Spleen (tissue), 11 donors: ENCODE results near the gene MYBPHL. TPM values are rescaled to one million over a fixed set of nuclear protein-coding genes. Genes with fewer than 3 reads are reported as not detected.

Source experiments
- DNase-seq: peaks from one replicate; pipeline ENCODE4 v3.0.0-alpha.2; 2020
- H3K27ac ChIP-seq, 8 donors: fragments of 200-600 bp; sonication (generic) in 7 of 8; 1 replicate in 4 of 8; 2 replicates in 4 of 8; pipeline versions ENCODE4 v1.5.0 to v1.8.0; 2016 to 2021; ENCODE audit warnings: inconsistent platforms in 4 of 8, mild to moderate bottlenecking in 4 of 8, moderate library complexity in 1 of 8
- H3K27me3 ChIP-seq, 7 donors: fragments of 200-600 bp; sonication (generic) in 6 of 7; replicated peaks in 1 of 7; 1 replicate in 4 of 7; 2 replicates in 3 of 7; pipeline versions ENCODE4 v1.5.0 to v1.8.0; 2016 to 2021; ENCODE audit warnings: inconsistent platforms in 3 of 7, mild to moderate bottlenecking in 1 of 7
- H3K36me3 ChIP-seq, 6 donors: fragments of 200-600 bp; sonication (generic) in 5 of 6; 1 replicate in 4 of 6; 2 replicates in 2 of 6; pipeline versions ENCODE4 v1.5.0 to v1.8.0; 2016 to 2021; ENCODE audit warnings: inconsistent platforms in 2 of 6
- H3K4me1 ChIP-seq, 6 donors: fragments of 200-600 bp; sonication (generic) in 5 of 6; 1 replicate in 3 of 6; 2 replicates in 3 of 6; pipeline versions ENCODE4 v1.5.0 to v1.8.0; 2016 to 2021; ENCODE audit warnings: inconsistent platforms in 3 of 6
- H3K4me3 ChIP-seq, 8 donors: fragments of 200-600 bp; sonication (generic) in 7 of 8; 1 replicate in 4 of 8; 2 replicates in 4 of 8; pipeline versions ENCODE4 v1.5.0 to v1.8.0; 2016 to 2021; ENCODE audit warnings: inconsistent platforms in 4 of 8, mild to moderate bottlenecking in 4 of 8, moderate library complexity in 2 of 8
- H3K9me3 ChIP-seq, 8 donors: fragments of 200-600 bp; sonication (generic) in 7 of 8; 1 replicate in 4 of 8; 2 replicates in 4 of 8; pipeline versions ENCODE4 v1.5.0 to v1.8.0; 2016 to 2021; ENCODE audit warnings: inconsistent platforms in 4 of 8
- POLR2A ChIP-seq, 3 donors: fragments of 450-650 bp; IDR thresholded peaks; one replicate each; pipeline ENCODE4 v1.5.1; 2017; ENCODE audit warnings: antibody characterized with exemption in 3 of 3, mild to moderate bottlenecking in 1 of 3
- POLR2AphosphoS5 ChIP-seq, 3 donors: sonication (generic); formaldehyde crosslinking; IDR thresholded peaks; one replicate each; pipeline ENCODE4 v1.5.1; 2017; ENCODE audit warnings: antibody characterized with exemption in 3 of 3
- WGBS, 5 donors: extraction: QIAGEN DNeasy Blood & Tissue Kit in 3 of 5; methylation state at CpG; one replicate each; pipeline versions ENCODE4 v1.1.5 to v1.1.7; 2013 to 2018; 5-methylcytosine and 5-hydroxymethylcytosine counted together
- intact Hi-C: fragments of 100-400 bp; cut with DNase I; formaldehyde crosslinking; loops from one replicate; pipeline ENCODE4 v1.15.0; 2023; ENCODE audit warnings: low total_unique reads
- polyA plus RNA-seq, 3 donors: library from polyadenylated mRNA; stranded (reverse); fragments of 200-250 nt; gene quantifications; one replicate each; pipeline ENCODE4 v1.2.1, GENCODE V29; 2013
- total RNA-seq, 7 donors: library from RNA; depleted of rRNA in 3 of 7; stranded (reverse); fragments of >200 nt in 3 of 7; fragmentation: NEBNext Ultra II Directional in 4 of 7; extraction: Animal tissue kit (Norgen Biotek cat#: 25700) in 4 of 7; gene quantifications; one replicate each; pipeline versions ENCODE4 v1.1.0 to v1.2.1, GENCODE V29; 2016 to 2021
- TF ChIP-seq, protein P1 (sequence below), 11 experiments: fragments of 200-600 bp in 7 of 11; fragments of 450-650 bp in 4 of 11; sonication (generic) in 4 of 11; IDR thresholded peaks in 8 of 11; conservative IDR thresholded peaks in 3 of 11; 1 replicate in 7 of 11; 2 replicates in 4 of 11; pipeline versions ENCODE4 v1.4.0 to v1.8.0; 2016 to 2021; ENCODE audit warnings: antibody characterized with exemption in 11 of 11, inconsistent platforms in 4 of 11, mild to moderate bottlenecking in 1 of 11
- donor health status: healthy with polysubstance abuse.
- donor health status: DM: no; HTN: no; CAD: no; lungs with moderate emphysema.
- donor health status: DM: no; HTN: no; CAD: no.
- donor health status: Bipolar disorder and iron deficiency.
- donor health status: healthy.
- donor health status: DM: no; HTN: no; CAD: no.
- donor health status: DM: yes; HTN: yes; CAD: no.

Gene MYBPHL
- total and polyA plus RNA-seq, 10 donors = not detected

DNA sequence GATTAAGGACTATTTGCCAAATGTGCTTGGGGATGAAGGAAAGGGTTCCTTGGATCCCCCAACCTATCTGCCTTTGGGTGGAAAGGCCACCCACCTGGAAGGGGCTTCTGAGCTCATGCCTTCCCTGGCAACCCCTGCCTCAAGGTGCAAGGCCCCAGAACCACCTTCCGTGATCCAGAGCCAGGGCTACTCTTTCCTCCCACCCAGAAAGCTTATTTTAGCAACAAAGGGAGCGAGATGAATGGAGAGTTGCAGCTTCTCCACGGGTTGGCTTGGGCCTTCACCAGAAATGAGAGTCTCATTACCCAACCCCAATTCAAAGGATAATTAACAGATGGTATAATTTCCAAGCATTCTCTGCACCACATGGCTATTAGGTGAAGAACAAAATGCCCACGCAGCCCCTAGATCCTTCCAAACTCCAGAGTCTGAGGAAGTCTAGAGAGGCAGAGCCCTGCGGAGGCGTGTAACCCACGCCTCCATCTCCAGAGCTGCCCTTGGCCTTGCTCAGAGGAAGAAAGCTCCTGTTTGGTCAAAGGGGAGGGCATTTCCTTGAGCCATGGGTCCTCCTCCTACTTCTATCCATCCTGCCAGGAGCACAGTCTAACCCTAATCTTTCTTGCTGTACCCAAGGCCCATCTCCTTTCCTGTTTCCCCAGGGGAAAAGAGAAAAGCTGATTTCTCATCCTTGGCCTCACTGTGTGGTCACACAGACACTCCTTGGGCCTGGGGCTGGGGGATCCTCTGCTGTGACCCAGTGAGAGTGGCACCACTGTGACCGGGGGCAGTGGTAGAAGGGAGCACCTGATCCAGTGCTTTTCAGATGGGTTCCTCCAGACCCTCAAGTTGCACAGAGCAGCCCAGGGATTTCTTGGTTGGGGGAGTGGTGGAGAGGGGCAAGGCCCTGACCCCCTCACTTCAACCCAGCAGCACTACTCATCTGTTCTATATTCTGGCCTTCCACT, 59.1 kb downstream of the MYBPHL start:
- no peak overlapping the region for H3K4me3 ChIP-seq
- H3K36me3 ChIP-seq = no peaks in the 10 kb centered on the region
- no peak for TF ChIP-seq POLR2A (IDR thresholded peaks at IDR 0.05)
- TF ChIP-seq, protein P1, sequence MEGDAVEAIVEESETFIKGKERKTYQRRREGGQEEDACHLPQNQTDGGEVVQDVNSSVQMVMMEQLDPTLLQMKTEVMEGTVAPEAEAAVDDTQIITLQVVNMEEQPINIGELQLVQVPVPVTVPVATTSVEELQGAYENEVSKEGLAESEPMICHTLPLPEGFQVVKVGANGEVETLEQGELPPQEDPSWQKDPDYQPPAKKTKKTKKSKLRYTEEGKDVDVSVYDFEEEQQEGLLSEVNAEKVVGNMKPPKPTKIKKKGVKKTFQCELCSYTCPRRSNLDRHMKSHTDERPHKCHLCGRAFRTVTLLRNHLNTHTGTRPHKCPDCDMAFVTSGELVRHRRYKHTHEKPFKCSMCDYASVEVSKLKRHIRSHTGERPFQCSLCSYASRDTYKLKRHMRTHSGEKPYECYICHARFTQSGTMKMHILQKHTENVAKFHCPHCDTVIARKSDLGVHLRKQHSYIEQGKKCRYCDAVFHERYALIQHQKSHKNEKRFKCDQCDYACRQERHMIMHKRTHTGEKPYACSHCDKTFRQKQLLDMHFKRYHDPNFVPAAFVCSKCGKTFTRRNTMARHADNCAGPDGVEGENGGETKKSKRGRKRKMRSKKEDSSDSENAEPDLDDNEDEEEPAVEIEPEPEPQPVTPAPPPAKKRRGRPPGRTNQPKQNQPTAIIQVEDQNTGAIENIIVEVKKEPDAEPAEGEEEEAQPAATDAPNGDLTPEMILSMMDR (IDR thresholded peaks at IDR 0.05 in 8 of 11, conservative IDR thresholded peaks at IDR 0.05 in 3 of 11) = no peak
- no peak for TF ChIP-seq POLR2AphosphoS5 (IDR thresholded peaks at IDR 0.05)
- 77 to 86% (median 84%) methylated on average over 8 of the region's 8 CpGs for WGBS, 5 donors
- H3K4me1 ChIP-seq = peaks cover 0 to 18% (median 15%) of the 10 kb centered on the region in 6 donors
- DNase-seq = no peak
- intact Hi-C loops = no loop called here
- no peak overlapping the region for H3K27ac ChIP-seq
- peaks cover 0 to 85% (median 7%) of the 10 kb centered on the region in 7 donors for H3K27me3 ChIP-seq
- no peaks in the 10 kb centered on the region for H3K9me3 ChIP-seq

DNA sequence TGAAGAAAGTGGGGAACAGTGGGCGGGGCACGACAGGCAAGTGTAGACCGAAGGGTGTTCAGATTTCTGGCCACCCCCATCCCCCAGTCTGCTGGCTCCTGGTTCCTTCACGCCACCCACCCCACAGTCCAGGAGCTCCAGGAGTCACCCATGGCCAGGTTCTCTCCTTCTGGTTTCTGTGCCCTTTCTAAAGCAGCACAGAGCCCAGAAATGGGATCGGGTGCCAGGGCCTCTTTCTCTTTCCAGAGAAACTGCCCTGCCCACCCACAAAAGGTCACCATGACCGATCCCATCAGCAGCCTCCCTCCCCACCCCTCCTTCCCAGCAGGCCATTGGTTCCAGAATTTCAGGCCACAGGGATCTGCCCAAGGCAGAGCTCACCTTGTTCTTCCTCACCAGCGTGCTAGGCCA, 60.7 kb downstream of the MYBPHL start:
- intact Hi-C loops = no loop called here
- DNase-seq = no peak
- Histone ChIP-seq H3K27me3 (peaks cover 0 to 96% (median 7%) of the 10 kb centered on the region in 7 donors), H3K4me1 (peaks cover 4 to 33% (median 25%) of the 10 kb centered on the region in 6 donors), H3K27ac (no peak overlapping the region), H3K36me3 (no peaks in the 10 kb centered on the region), H3K4me3 (no peak overlapping the region), H3K9me3 (no peaks in the 10 kb centered on the region)
- WGBS, 5 donors = 86 to 92% (median 88%) methylated on average over 7 of the region's 7 CpGs
- TF ChIP-seq POLR2A (IDR thresholded peaks at IDR 0.05) (no peak), POLR2AphosphoS5 (IDR thresholded peaks at IDR 0.05) (no peak)
- TF ChIP-seq, protein P1 (IDR thresholded peaks at IDR 0.05 in 8 of 11, conservative IDR thresholded peaks at IDR 0.05 in 3 of 11) = no peak

DNA sequence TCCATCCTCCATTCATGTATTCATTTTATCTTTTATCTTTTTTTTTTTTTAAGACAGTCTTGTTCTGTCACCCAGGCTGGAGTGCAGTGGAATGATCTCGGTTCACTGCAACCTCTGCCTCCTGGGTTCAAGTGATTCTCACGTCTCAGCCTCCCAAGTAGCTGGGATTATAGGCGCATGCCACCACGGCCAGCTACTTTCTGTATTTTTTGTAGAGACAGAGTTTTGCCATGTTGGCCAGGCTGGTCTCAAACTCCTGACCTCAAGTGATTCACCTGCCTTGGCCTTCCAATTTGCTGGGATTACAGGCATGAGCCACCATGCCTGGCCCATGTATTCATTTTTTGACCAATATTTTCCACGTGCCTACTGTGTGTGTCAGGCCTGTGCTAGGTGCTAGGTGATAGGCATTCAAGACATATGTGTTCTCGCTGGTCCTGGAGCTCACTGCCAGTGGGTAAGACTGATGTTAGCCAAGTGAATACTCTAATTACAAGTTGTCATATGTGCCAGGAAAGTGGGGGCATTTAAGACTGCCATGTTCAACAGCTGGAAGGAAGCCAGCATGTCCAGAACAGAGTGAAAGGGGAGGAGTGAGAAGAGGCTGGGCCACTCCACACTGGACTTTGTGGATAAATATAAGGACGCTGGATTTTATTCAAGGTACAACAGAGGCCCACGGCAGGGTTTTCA, 62.8 kb downstream of the MYBPHL start:
- peaks cover 8 to 29% (median 21%) of the 10 kb centered on the region in 6 donors for H3K4me1 ChIP-seq
- no peak for DNase-seq
- intact Hi-C loops = no loop called here
- TF ChIP-seq, protein P1 (IDR thresholded peaks at IDR 0.05 in 8 of 11, conservative IDR thresholded peaks at IDR 0.05 in 3 of 11) = no peak
- TF ChIP-seq POLR2A (IDR thresholded peaks at IDR 0.05) (no peak), POLR2AphosphoS5 (IDR thresholded peaks at IDR 0.05) (no peak)
- 78 to 94% (median 89%) methylated on average over 8 of the region's 8 CpGs for WGBS, 5 donors
- H3K4me3 ChIP-seq = no peak overlapping the region
- H3K27me3 ChIP-seq = peaks cover 0 to 79% (median 0%) of the 10 kb centered on the region in 7 donors
- peaks cover 0 to 7% (median 5%) of the 10 kb centered on the region in 6 donors for H3K36me3 ChIP-seq
- H3K9me3 ChIP-seq = no peaks in the 10 kb centered on the region
- H3K27ac ChIP-seq = no peak overlapping the region
